ENCODE data around the gene C16orf74. TPM values are rescaled to one million over a fixed set of nuclear protein-coding genes. Genes with fewer than 3 reads are reported as not detected.

C16orf74 gene
- total RNA-seq, 1 experiment from 2014 or later = 44.3 TPM

- Histone ChIP-seq H3K79me2 (ENCODE audit: low read depth) (no peaks in the 10 kb centered on the region), H3F3A (ENCODE audit: insufficient read depth, low read depth) (peaks cover 25% of the 10 kb centered on the region; the same call in 1 of the 2 replicates), H3K27ac (0 out of 2 replicates have a peak overlapping the region, but pooled peaks have one; percentile 11), H3K4me3 (no peak overlapping the region), H4K20me1 (ENCODE audit: insufficient read depth) (peaks cover 19% of the 10 kb centered on the region), H3K36me3 (ENCODE audit: low read depth) (no peaks in the 10 kb centered on the region), H3K4me2 (no peak overlapping the region), H2AFZ (no peak overlapping the region), H3K9me3 (ENCODE audit: insufficient read depth, low read depth) (no peaks in the 10 kb centered on the region), H3K4me1 (replicated peaks; ENCODE audit: insufficient read depth) (peaks cover 28% of the 10 kb centered on the region), H3K27me3 (ENCODE audit: insufficient read depth, low read depth) (no peaks in the 10 kb centered on the region), H3K9me2 (ENCODE audit: insufficient read depth) (no peaks in the 10 kb centered on the region)
- TF ChIP-seq, protein P1, sequence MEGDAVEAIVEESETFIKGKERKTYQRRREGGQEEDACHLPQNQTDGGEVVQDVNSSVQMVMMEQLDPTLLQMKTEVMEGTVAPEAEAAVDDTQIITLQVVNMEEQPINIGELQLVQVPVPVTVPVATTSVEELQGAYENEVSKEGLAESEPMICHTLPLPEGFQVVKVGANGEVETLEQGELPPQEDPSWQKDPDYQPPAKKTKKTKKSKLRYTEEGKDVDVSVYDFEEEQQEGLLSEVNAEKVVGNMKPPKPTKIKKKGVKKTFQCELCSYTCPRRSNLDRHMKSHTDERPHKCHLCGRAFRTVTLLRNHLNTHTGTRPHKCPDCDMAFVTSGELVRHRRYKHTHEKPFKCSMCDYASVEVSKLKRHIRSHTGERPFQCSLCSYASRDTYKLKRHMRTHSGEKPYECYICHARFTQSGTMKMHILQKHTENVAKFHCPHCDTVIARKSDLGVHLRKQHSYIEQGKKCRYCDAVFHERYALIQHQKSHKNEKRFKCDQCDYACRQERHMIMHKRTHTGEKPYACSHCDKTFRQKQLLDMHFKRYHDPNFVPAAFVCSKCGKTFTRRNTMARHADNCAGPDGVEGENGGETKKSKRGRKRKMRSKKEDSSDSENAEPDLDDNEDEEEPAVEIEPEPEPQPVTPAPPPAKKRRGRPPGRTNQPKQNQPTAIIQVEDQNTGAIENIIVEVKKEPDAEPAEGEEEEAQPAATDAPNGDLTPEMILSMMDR (conservative IDR thresholded peaks at IDR 0.05) = no peak
- TF ChIP-seq EZH2 (IDR thresholded peaks at IDR 0.05; ENCODE audit: low read depth) = no peak
- POLR2A ChIA-PET (ENCODE audit: unreplicated experiment) = interaction anchor here (0.6 kb wide), 3 partner anchors 41 to 329 kb away, joined by 3 to 7 read pairs (median 3); no protein-coding TSS in a partner anchor
- no peak for DNase-seq
- CTCF ChIA-PET = interaction anchor here (0.6 to 1.1 kb wide), 8 partner anchors 10 to 517 kb away, joined by 3 to 6 read pairs (median 4); no protein-coding TSS in a partner anchor
- BruUV-seq (replicated peaks) = no TSS peak
- intact Hi-C loops (cut with micrococcal nuclease; ENCODE audit: unreplicated experiment) = loop anchor here (2.0 to 10.0 kb wide), 2 partner anchors 27 to 55 kb away; no protein-coding TSS in a partner anchor
Observed at GRCh38 chr16:85719605-85720301, 31.1 kb downstream of the C16orf74 start.

DNA sequence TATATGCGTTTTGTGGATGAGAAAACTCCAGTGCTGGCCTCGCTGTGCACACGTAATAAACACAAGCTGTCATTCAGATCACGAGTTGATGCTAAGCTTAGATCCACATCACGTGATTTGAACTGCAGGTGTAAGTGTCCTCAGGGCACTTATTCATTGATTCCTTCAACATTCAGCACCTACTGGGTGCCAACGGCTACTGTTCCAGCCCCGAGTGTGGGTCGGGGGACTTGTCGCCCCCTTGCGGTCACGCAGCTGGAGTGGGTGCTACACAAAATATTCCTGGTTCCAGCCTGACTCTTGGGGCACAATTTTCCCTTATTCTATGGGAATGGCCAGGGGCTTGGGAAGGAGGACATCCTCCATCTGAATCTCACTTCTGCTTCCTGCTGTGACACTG is 32.2 kb downstream of the C16orf74 start:
- POLR2A ChIA-PET (ENCODE audit: unreplicated experiment) = no interaction called here
- Histone ChIP-seq H3K36me3 (ENCODE audit: low read depth) (no peaks in the 10 kb centered on the region), H2AFZ (no peak overlapping the region), H3K9me3 (ENCODE audit: insufficient read depth, low read depth) (no peaks in the 10 kb centered on the region), H3K4me2 (no peak overlapping the region), H3K27ac (no peak overlapping the region), H3K9me2 (ENCODE audit: insufficient read depth) (no peaks in the 10 kb centered on the region), H4K20me1 (ENCODE audit: insufficient read depth) (peaks cover 19% of the 10 kb centered on the region), H3F3A (ENCODE audit: insufficient read depth, low read depth) (peaks cover 25% of the 10 kb centered on the region; the same call in 1 of the 2 replicates), H3K27me3 (ENCODE audit: insufficient read depth, low read depth) (no peaks in the 10 kb centered on the region), H3K4me1 (replicated peaks; ENCODE audit: insufficient read depth) (peaks cover 28% of the 10 kb centered on the region), H3K4me3 (no peak overlapping the region), H3K79me2 (ENCODE audit: low read depth) (no peaks in the 10 kb centered on the region)
- no peak for TF ChIP-seq EZH2 (IDR thresholded peaks at IDR 0.05; ENCODE audit: low read depth)
- TF ChIP-seq, protein P1 (conservative IDR thresholded peaks at IDR 0.05) = no peak; the same call in 1 of the 2 replicates
- intact Hi-C loops (cut with micrococcal nuclease; ENCODE audit: unreplicated experiment) = no loop called here
- BruUV-seq (replicated peaks) = no TSS peak
- CTCF ChIA-PET = interaction anchor here (0.5 kb wide), 1 partner anchor 59 kb away, joined by 4 read pairs; no protein-coding TSS in a partner anchor
- DNase-seq = no peak

DNA sequence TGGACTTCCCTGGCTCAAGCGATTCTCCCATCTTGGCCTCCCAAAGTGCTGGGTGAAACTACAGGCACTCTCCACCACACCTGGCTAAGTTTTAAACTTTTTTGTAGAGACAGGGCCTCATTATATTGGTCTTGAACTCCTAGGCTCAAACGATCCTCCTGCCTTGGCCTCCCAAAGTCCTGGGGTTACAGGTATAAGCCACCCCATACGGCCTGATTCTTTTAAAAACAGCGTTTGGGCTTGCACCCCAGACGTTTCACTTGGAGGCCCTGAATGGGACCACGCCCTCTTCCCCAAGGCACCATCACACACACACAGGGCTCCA is 32.8 kb downstream of the C16orf74 start:
- no peak overlapping the region for H2AFZ ChIP-seq
- no peak for DNase-seq

More for the DNA sequence above, 32.8 kb downstream of the C16orf74 start:
- intact Hi-C loops (cut with micrococcal nuclease; ENCODE audit: unreplicated experiment) = no loop called here
- peaks cover 28% of the 10 kb centered on the region for H3K4me1 ChIP-seq (replicated peaks; ENCODE audit: insufficient read depth)
- H3K36me3 ChIP-seq (ENCODE audit: low read depth) = no peaks in the 10 kb centered on the region
- peaks cover 14% of the 10 kb centered on the region for H4K20me1 ChIP-seq (ENCODE audit: insufficient read depth)
- no peak overlapping the region for H3K27ac ChIP-seq
- ChIA-PET CTCF (no interaction called here), POLR2A (ENCODE audit: unreplicated experiment) (no interaction called here)
- no peaks in the 10 kb centered on the region for H3K27me3 ChIP-seq (ENCODE audit: insufficient read depth, low read depth)
- H3K4me3 ChIP-seq = no peak overlapping the region
- peaks cover 25% of the 10 kb centered on the region; the same call in 1 of the 2 replicates for H3F3A ChIP-seq (ENCODE audit: insufficient read depth, low read depth)
- no peaks in the 10 kb centered on the region for H3K9me3 ChIP-seq (ENCODE audit: insufficient read depth, low read depth)
- TF ChIP-seq, protein P1 (conservative IDR thresholded peaks at IDR 0.05) = peak; percentile 37; the same call in 1 of the 2 replicates
- no peak for TF ChIP-seq EZH2 (IDR thresholded peaks at IDR 0.05; ENCODE audit: low read depth)
- H3K4me2 ChIP-seq = no peak overlapping the region
- BruUV-seq (replicated peaks) = no TSS peak
- H3K9me2 ChIP-seq (ENCODE audit: insufficient read depth) = no peaks in the 10 kb centered on the region
- H3K79me2 ChIP-seq (ENCODE audit: low read depth) = no peaks in the 10 kb centered on the region
